Measurements from ENCODE around the gene FHIT. TPM values are rescaled to one million over a fixed set of nuclear protein-coding genes. Genes with fewer than 3 reads are reported as not detected.

FHIT gene
- total and polyA plus RNA-seq, 10 of the 15 experiments (the other 5 are each of a cell fraction or from before 2014, with no cell fraction given), result 4.2 to 14.9 (median 9.4) TPM

DNA sequence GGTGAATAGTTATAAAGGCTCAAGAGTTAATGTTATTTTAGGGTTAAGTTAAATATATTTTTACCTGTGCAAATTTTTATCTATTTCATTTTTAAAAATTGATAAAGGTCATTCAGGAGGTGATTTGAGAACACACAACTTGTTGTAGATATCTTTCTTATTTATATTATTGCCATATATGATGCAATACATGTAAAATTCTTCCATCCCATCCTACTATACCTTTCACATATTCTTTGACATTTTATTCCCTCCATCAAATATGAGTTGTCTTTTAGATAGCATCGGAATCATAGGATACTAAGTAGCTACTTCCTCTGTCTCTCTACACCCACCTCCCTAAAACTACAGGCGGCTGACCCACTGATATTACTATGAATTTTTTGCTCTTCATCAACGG lies 734.1 kb downstream of the FHIT start (continued):
- TF ChIP-seq MEF2B (IDR thresholded peaks at IDR 0.05; ENCODE audit: partially characterized antibody, poor library complexity, severe bottlenecking), result no peak
- no peak for TF ChIP-seq TAF1 (IDR thresholded peaks at IDR 0.05; ENCODE audit: borderline replicate concordance, low read depth, low read length)
- TF ChIP-seq SMAD1 (IDR thresholded peaks at IDR 0.05; ENCODE audit: low read depth, partially characterized antibody), result no peak

DNA sequence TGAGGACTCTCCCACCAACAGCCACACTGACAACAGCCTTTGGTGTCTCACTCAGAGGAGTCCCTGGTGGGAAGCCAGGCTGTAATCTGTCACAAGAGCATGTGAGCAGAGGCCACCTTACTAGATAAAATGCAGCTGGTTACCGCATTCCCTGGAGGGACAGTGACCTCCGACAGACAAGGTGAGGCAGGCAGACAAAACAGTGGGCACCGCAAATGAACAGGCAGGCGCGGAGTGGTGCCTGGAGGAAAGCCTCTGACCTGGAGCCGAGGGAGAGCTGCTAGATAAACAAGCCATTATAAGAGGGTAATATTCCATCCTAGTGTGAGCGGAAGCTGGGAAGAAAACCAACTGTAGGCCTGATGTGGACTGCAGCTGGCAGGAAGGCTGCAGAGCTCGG lies 736.4 kb downstream of the FHIT start:
- ChIA-PET POLR2A (interaction anchor here (1.2 kb wide), 1 partner anchor 9 kb away, joined by 4 read pairs; no protein-coding TSS in a partner anchor), RAD21 (ENCODE audit: unreplicated experiment) (no interaction called here), SMC1A (ENCODE audit: uncharacterized antibody, unreplicated experiment) (interaction anchor here (0.6 to 1.0 kb wide), 2 partner anchors 68 to 860 kb away, joined by 3 read pairs; no protein-coding TSS in a partner anchor), CTCF (no interaction called here)
- no peak for ATAC-seq
- no peaks in the 10 kb centered on the region for H3K36me3 ChIP-seq (ENCODE audit: control insufficient read depth in 2 of 2, insufficient read depth in 2 of 2, low read length in 1 of 2)
- H3K27ac ChIP-seq (ENCODE audit: control insufficient read depth, insufficient read depth), result no peak overlapping the region
- H2AFZ ChIP-seq (ENCODE audit: control insufficient read depth, low read depth, low read length), result no peak overlapping the region
- no peaks in the 10 kb centered on the region; the same call in 2 of the 3 replicates for H3K9me3 ChIP-seq (replicated peaks; ENCODE audit: control insufficient read depth, insufficient read depth, low read length)
- no peaks in the 10 kb centered on the region for H4K20me1 ChIP-seq (ENCODE audit: control insufficient read depth, insufficient read depth)
- no peak for FAIRE-seq
- no peaks in the 10 kb centered on the region for H3K79me2 ChIP-seq (ENCODE audit: control insufficient read depth, insufficient read depth, low read length)
- in situ Hi-C loops (cut with MboI), result no loop called here
- no peak overlapping the region for H3K9ac ChIP-seq (ENCODE audit: control insufficient read depth, insufficient read depth, low read length)
- intact Hi-C loops (cut with micrococcal nuclease; ENCODE audit: unreplicated experiment), result no loop called here
- no peaks in the 10 kb centered on the region for H3K27me3 ChIP-seq (replicated peaks in 1 of 2; ENCODE audit: control insufficient read depth in 2 of 2, insufficient read depth in 2 of 2, low read length in 1 of 2)
- TF ChIP-seq POLR2AphosphoS5 (IDR thresholded peaks at IDR 0.05; ENCODE audit: low read length) (no peak), SUPT20H (IDR thresholded peaks at IDR 0.05; ENCODE audit: borderline replicate concordance, control insufficient read depth, low read depth, low read length) (no peak), RB1 (IDR thresholded peaks at IDR 0.05; ENCODE audit: borderline replicate concordance) (no peak), IKZF2 (IDR thresholded peaks at IDR 0.05) (no peak), NFYA (IDR thresholded peaks at IDR 0.05; ENCODE audit: borderline replicate concordance, low read depth, low read length) (no peak), BRCA1 (IDR thresholded peaks at IDR 0.05; ENCODE audit: low read depth, low read length) (no peak), SREBF1 (IDR thresholded peaks at IDR 0.05; ENCODE audit: low read length) (no peak), YY1 (IDR thresholded peaks at IDR 0.05; ENCODE audit: low read depth, low read length) (no peak), NRF1 (conservative IDR thresholded peaks at IDR 0.05; ENCODE audit: low read depth, low read length) (no peak), CREM (IDR thresholded peaks at IDR 0.05; ENCODE audit: low read depth) (no peak), HDGF (IDR thresholded peaks at IDR 0.05) (no peak), ASH2L (IDR thresholded peaks at IDR 0.05; ENCODE audit: borderline replicate concordance, low read depth) (no peak), SMAD1 (IDR thresholded peaks at IDR 0.05; ENCODE audit: low read depth, partially characterized antibody) (no peak)
- TF ChIP-seq, protein P1, sequence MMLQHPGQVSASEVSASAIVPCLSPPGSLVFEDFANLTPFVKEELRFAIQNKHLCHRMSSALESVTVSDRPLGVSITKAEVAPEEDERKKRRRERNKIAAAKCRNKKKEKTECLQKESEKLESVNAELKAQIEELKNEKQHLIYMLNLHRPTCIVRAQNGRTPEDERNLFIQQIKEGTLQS (IDR thresholded peaks at IDR 0.05; ENCODE audit: borderline replicate concordance, extremely low read depth, low read depth, low read length), result no peak
- TF ChIP-seq, protein P2, sequence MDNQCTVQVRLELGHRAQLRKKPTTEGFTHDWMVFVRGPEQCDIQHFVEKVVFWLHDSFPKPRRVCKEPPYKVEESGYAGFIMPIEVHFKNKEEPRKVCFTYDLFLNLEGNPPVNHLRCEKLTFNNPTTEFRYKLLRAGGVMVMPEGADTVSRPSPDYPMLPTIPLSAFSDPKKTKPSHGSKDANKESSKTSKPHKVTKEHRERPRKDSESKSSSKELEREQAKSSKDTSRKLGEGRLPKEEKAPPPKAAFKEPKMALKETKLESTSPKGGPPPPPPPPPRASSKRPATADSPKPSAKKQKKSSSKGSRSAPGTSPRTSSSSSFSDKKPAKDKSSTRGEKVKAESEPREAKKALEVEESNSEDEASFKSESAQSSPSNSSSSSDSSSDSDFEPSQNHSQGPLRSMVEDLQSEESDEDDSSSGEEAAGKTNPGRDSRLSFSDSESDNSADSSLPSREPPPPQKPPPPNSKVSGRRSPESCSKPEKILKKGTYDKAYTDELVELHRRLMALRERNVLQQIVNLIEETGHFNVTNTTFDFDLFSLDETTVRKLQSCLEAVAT (IDR thresholded peaks at IDR 0.05), result no peak
- H3K4me2 ChIP-seq (ENCODE audit: control insufficient read depth, insufficient read depth), result no peak overlapping the region
- H3K4me3 ChIP-seq, result no peak overlapping the region
- 71% methylated on average over 8 of the region's 8 CpGs for WGBS (ENCODE audit: insufficient coverage, insufficient replicate concordance, low lambda C conversion rate, missing lambda C conversion rate)
- BruUV-seq (replicated peaks), result no TSS peak
- no peak for DNase-seq (ENCODE audit: low read depth, low spot score)
- H3K4me1 ChIP-seq (ENCODE audit: control insufficient read depth, insufficient read depth, low read length), result no peaks in the 10 kb centered on the region
